ENCODE data around the gene IGFALS. TPM values are rescaled to one million over a fixed set of nuclear protein-coding genes. Genes with fewer than 3 reads are reported as not detected.
"Not testable (repeated sequence)": the region's sequence is repeated elsewhere in the genome, so short reads cannot be mapped to it uniquely, and the experiment has no call there.

IGFALS gene
- total RNA-seq, 4 donors from 2014 or later, result 0.27 to 10.8 (median 0.48) TPM; not detected in 1

DNA sequence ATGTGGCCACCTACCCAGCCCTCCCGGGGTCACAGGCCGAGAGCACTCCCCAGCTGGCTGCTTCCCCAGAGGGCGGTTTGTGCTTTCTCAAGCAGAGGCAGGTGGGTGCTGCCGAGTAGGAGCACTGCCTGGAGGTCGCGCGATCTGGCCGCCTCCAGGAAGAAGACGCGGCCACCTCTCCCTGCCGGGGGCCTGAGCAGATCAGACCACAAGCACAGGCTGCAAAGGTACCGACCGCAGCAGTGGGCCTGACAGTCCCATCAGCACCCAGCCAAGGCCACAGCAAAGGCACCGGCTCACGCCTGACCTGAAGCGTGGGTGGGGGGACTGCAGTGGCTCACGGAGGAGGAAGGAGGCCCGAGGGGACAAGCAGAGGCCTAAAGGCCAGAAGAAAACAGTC, 15.2 kb upstream of the IGFALS start:
- H3K9me3 ChIP-seq, result no peaks in the 10 kb centered on the region
- 86 to 100% methylated on average over 1 to 18 of the region's 18 CpGs for WGBS, 2 donors (ENCODE audit: low coverage in 1 of 2)
- peaks cover 0 to 8% (median 6%) of the 10 kb centered on the region in 4 donors for H3K4me1 ChIP-seq
- no peak for DNase-seq
- no peaks in the 10 kb centered on the region for H3K27me3 ChIP-seq
- H3K36me3 ChIP-seq, result peaks cover 0 to 25% (median 11%) of the 10 kb centered on the region in 4 donors
- in situ Hi-C loops (cut with MboI; ENCODE audit: low pct_ligation_motif_present in 1 of 4, low pct_unique_long_range_greater_than_20kb in 1 of 4, low sequenced_read_pairs in 3 of 4) (no loop called here), intact Hi-C loops (cut with DNase I; ENCODE audit: low total_unique reads) (no loop called here)
- no peak overlapping the region for H3K4me3 ChIP-seq
- TF ChIP-seq POLR2A (IDR thresholded peaks at IDR 0.05) (no peak), EP300 (IDR thresholded peaks at IDR 0.05; ENCODE audit: low read depth) (no peak), POLR2AphosphoS5 (IDR thresholded peaks at IDR 0.05) (no peak)
- TF ChIP-seq, protein P1, sequence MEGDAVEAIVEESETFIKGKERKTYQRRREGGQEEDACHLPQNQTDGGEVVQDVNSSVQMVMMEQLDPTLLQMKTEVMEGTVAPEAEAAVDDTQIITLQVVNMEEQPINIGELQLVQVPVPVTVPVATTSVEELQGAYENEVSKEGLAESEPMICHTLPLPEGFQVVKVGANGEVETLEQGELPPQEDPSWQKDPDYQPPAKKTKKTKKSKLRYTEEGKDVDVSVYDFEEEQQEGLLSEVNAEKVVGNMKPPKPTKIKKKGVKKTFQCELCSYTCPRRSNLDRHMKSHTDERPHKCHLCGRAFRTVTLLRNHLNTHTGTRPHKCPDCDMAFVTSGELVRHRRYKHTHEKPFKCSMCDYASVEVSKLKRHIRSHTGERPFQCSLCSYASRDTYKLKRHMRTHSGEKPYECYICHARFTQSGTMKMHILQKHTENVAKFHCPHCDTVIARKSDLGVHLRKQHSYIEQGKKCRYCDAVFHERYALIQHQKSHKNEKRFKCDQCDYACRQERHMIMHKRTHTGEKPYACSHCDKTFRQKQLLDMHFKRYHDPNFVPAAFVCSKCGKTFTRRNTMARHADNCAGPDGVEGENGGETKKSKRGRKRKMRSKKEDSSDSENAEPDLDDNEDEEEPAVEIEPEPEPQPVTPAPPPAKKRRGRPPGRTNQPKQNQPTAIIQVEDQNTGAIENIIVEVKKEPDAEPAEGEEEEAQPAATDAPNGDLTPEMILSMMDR (IDR thresholded peaks at IDR 0.05), result no peak
- H3K27ac ChIP-seq, result no peak overlapping the region

- WGBS, 2 donors (ENCODE audit: low coverage in 1 of 2), result 85 to 95% methylated on average over 7 to 9 of the region's 10 CpGs
- intact Hi-C loops (cut with DNase I; ENCODE audit: low total_unique reads), result no loop called here
- in situ Hi-C loops (cut with MboI; ENCODE audit: low pct_ligation_motif_present in 1 of 4, low pct_unique_long_range_greater_than_20kb in 1 of 4, low sequenced_read_pairs in 3 of 4), result no loop called here
- TF ChIP-seq, protein P1 (IDR thresholded peaks at IDR 0.05), result no peak
- peaks cover 0 to 25% (median 11%) of the 10 kb centered on the region in 4 donors for H3K36me3 ChIP-seq
- H3K27me3 ChIP-seq, result no peaks in the 10 kb centered on the region
- peaks cover 0 to 2% (median 1%) of the 10 kb centered on the region in 4 donors for H3K4me1 ChIP-seq
- no peaks in the 10 kb centered on the region for H3K9me3 ChIP-seq
- no peak for DNase-seq
- no peak overlapping the region for H3K4me3 ChIP-seq
- no peak overlapping the region for H3K27ac ChIP-seq
These were observed 14.1 kb upstream of the IGFALS start for GRCh38 chr16:1807626-1808025.

GRCh38 chr16:1800701-1801100, 7.2 kb upstream of the IGFALS start:
- DNase-seq, result no peak
- Histone ChIP-seq H3K27me3 (no peaks in the 10 kb centered on the region), H3K36me3 (no peaks in the 10 kb centered on the region), H3K27ac (no peak overlapping the region), H3K9me3 (peaks cover 0 to 6% of the 10 kb centered on the region in 2 donors), H3K4me3 (no peak overlapping the region), H3K4me1 (no peaks in the 10 kb centered on the region)
- TF ChIP-seq, protein P1 (IDR thresholded peaks at IDR 0.05), result no peak
- no peak for TF ChIP-seq POLR2AphosphoS5 (IDR thresholded peaks at IDR 0.05)
- no peak for TF ChIP-seq EP300 (IDR thresholded peaks at IDR 0.05; ENCODE audit: low read depth)
- TF ChIP-seq POLR2A (IDR thresholded peaks at IDR 0.05), result no peak
- in situ Hi-C loops (cut with MboI; ENCODE audit: low pct_ligation_motif_present in 1 of 4, low pct_unique_long_range_greater_than_20kb in 1 of 4, low sequenced_read_pairs in 3 of 4), result no loop called here
- WGBS, 2 donors (ENCODE audit: low coverage in 1 of 2), result 77 to 79% methylated on average over 8 to 10 of the region's 10 CpGs
- intact Hi-C loops (cut with DNase I; ENCODE audit: low total_unique reads), result no loop called here

GRCh38 chr16:1799263-1799662, 5.8 kb upstream of the IGFALS start:
- H3K4me1 ChIP-seq; H3K27me3 ChIP-seq; H3K27ac ChIP-seq; H3K36me3 ChIP-seq; H3K9me3 ChIP-seq; intact Hi-C loops (cut with DNase I; ENCODE audit: low total_unique reads); DNase-seq; H3K4me3 ChIP-seq; in situ Hi-C loops (cut with MboI; ENCODE audit: low pct_ligation_motif_present in 1 of 4, low pct_unique_long_range_greater_than_20kb in 1 of 4, low sequenced_read_pairs in 3 of 4): not testable (repeated sequence)
- WGBS, 2 donors (ENCODE audit: low coverage in 1 of 2), result 74% methylated on average over 5 of the region's 5 CpGs; no CpG with 5 or more reads in 1 of the 2 donors

Measured in transverse colon (tissue), 4 donors.